Osteocyte (in vitro differentiated cells): ENCODE measurements around the gene MED29. TPM values are rescaled to one million over a fixed set of nuclear protein-coding genes. Genes with fewer than 3 reads are reported as not detected.

Experiments
- DNase-seq: peaks from one replicate; pipeline ENCODE4 v3.0.0; 2021; ENCODE audit warnings: mixed read lengths; ENCODE audit not compliant: unreplicated experiment; ENCODE audit errors: extremely low spot score
- H3K27ac Mint-ChIP-seq: one replicate; pipeline ENCODE4 v1.8.0; 2021; ENCODE audit warnings: mild to moderate bottlenecking, mixed read lengths; ENCODE audit not compliant: unreplicated experiment
- H3K27me3 Mint-ChIP-seq: one replicate; pipeline ENCODE4 v1.8.0; 2021; ENCODE audit warnings: mixed read lengths; ENCODE audit not compliant: unreplicated experiment
- H3K36me3 Mint-ChIP-seq: one replicate; pipeline ENCODE4 v1.8.0; 2021; ENCODE audit warnings: mixed read lengths; ENCODE audit not compliant: unreplicated experiment
- H3K4me1 Mint-ChIP-seq: one replicate; pipeline ENCODE4 v1.8.0; 2021; ENCODE audit warnings: mixed read lengths; ENCODE audit not compliant: unreplicated experiment
- H3K4me3 Mint-ChIP-seq: one replicate; pipeline ENCODE4 v1.8.0; 2021; ENCODE audit warnings: mild to moderate bottlenecking, moderate library complexity, mixed read lengths; ENCODE audit not compliant: unreplicated experiment
- H3K9me3 Mint-ChIP-seq: one replicate; pipeline ENCODE4 v1.8.0; 2021; ENCODE audit warnings: mixed read lengths; ENCODE audit not compliant: unreplicated experiment
- CTCF ChIP-seq: fragments of 200-600 bp; sonication (generic); IDR thresholded peaks from 2 replicates; pipeline ENCODE4 v1.5.0; 2021; ENCODE audit warnings: antibody characterized with exemption, mild to moderate bottlenecking, moderate library complexity
- total RNA-seq: library from RNA; stranded (reverse); gene quantifications from 2 replicates; pipeline ENCODE4 v1.2.1, GENCODE V29; 2021

The MED29 gene
- total RNA-seq, 1 donor from 2014 or later: 37.1 TPM

GRCh38 chr19:39412867-39413271 lies 21.7 kb downstream of the MED29 start:
- Mint-ChIP-seq H3K4me1 (peaks cover 61% of the 10 kb centered on the region), H3K27me3 (no peaks in the 10 kb centered on the region), H3K27ac (peak overlapping the region; percentile 84), H3K36me3 (peaks cover 11% of the 10 kb centered on the region), H3K4me3 (peak overlapping the region; percentile 99), H3K9me3 (no peaks in the 10 kb centered on the region)
- no peak for TF ChIP-seq CTCF
- no peak for DNase-seq

GRCh38 chr19:39413272-39413910 lies 22.2 kb downstream of the MED29 start:
- no peak for DNase-seq
- Mint-ChIP-seq H3K4me3 (peak overlapping the region; percentile 99), H3K4me1 (peaks cover 56% of the 10 kb centered on the region), H3K9me3 (no peaks in the 10 kb centered on the region), H3K36me3 (peaks cover 10% of the 10 kb centered on the region), H3K27me3 (no peaks in the 10 kb centered on the region), H3K27ac (peak overlapping the region; percentile 97)
- no peak for TF ChIP-seq CTCF

- Mint-ChIP-seq H3K4me1 (peaks cover 49% of the 10 kb centered on the region), H3K4me3 (peak overlapping the region; percentile 99), H3K27ac (peak overlapping the region; percentile 97), H3K27me3 (no peaks in the 10 kb centered on the region), H3K36me3 (peaks cover 10% of the 10 kb centered on the region), H3K9me3 (no peaks in the 10 kb centered on the region)
- no peak for TF ChIP-seq CTCF
- no peak for DNase-seq
These were observed 22.9 kb downstream of the MED29 start for GRCh38 chr19:39413911-39414608.

GRCh38 chr19:39415111-39416046 lies 24.2 kb downstream of the MED29 start:
- no peaks in the 10 kb centered on the region for H3K9me3 Mint-ChIP-seq
- H3K27ac Mint-ChIP-seq: peak overlapping the region; percentile 44
- H3K36me3 Mint-ChIP-seq: peaks cover 13% of the 10 kb centered on the region
- H3K4me1 Mint-ChIP-seq: peaks cover 44% of the 10 kb centered on the region
- no peak for DNase-seq
- no peak for TF ChIP-seq CTCF
- H3K4me3 Mint-ChIP-seq: peak overlapping the region; percentile 99
- no peaks in the 10 kb centered on the region for H3K27me3 Mint-ChIP-seq
